Mesendoderm (in vitro differentiated cells): Measurements from ENCODE around the gene SH3BP2.
A peak's percentile ranks its signal among the peaks of the same experiment; 100 is the strongest.

Source experiments
- DNase-seq: peaks from one replicate; pipeline ENCODE4 v3.0.0; 2013
- H2AK5ac ChIP-seq: 2 replicates; pipeline ENCODE4 v1.6.1; 2013; ENCODE audit warnings: low read length, inconsistent platforms
- H2BK120ac ChIP-seq: 2 replicates; pipeline ENCODE4 v1.6.1; 2013; ENCODE audit warnings: low read depth, mild to moderate bottlenecking, low read length, moderate library complexity, mixed read lengths
- H2BK15ac ChIP-seq: replicated peaks from 2 replicates; pipeline ENCODE4 v1.6.1; 2013; ENCODE audit warnings: low read depth, mild to moderate bottlenecking, moderate library complexity
- H2BK5ac ChIP-seq: 2 replicates; pipeline ENCODE4 v1.6.1; 2013; ENCODE audit warnings: low read length, inconsistent platforms
- H3K18ac ChIP-seq: 2 replicates; pipeline ENCODE4 v1.6.1; 2013; ENCODE audit warnings: mild to moderate bottlenecking, low read length, mixed read lengths
- H3K23ac ChIP-seq: one replicate; pipeline ENCODE4 v1.6.1; 2013; ENCODE audit warnings: low read length
- H3K27ac ChIP-seq: 2 replicates; pipeline ENCODE4 v1.5.1; 2013; ENCODE audit warnings: low read depth, mild to moderate bottlenecking, inconsistent platforms, low read length, moderate library complexity
- H3K27me3 ChIP-seq: 2 replicates; pipeline ENCODE4 v1.6.1; 2013; ENCODE audit warnings: low read length, control low read depth, mild to moderate bottlenecking, inconsistent platforms; ENCODE audit not compliant: insufficient read depth, poor library complexity
- H3K36me3 ChIP-seq: 2 replicates; pipeline ENCODE4 v1.6.1; 2013; ENCODE audit warnings: low read length, inconsistent platforms; ENCODE audit not compliant: control insufficient read depth, insufficient read depth
- H3K4ac ChIP-seq: one replicate; pipeline ENCODE4 v1.6.1; 2013; ENCODE audit warnings: low read depth, mild to moderate bottlenecking, low read length, moderate library complexity
- H3K4me1 ChIP-seq: 2 replicates; pipeline ENCODE4 v1.6.1; 2013; ENCODE audit warnings: low read depth, low read length, inconsistent platforms; ENCODE audit not compliant: control insufficient read depth
- H3K4me2 ChIP-seq: 2 replicates; pipeline ENCODE4 v1.6.1; 2013; ENCODE audit warnings: low read length
- H3K4me3 ChIP-seq: 2 replicates; pipeline ENCODE4 v1.5.1; 2013; ENCODE audit warnings: mild to moderate bottlenecking, low read length
- H3K56ac ChIP-seq: one replicate; pipeline ENCODE4 v1.6.1; 2013; ENCODE audit warnings: low read length
- H3K79me1 ChIP-seq: 2 replicates; pipeline ENCODE4 v1.6.1; 2013; ENCODE audit warnings: low read length, inconsistent platforms
- H3K79me2 ChIP-seq: 2 replicates; pipeline ENCODE4 v1.6.1; 2013; ENCODE audit warnings: mild to moderate bottlenecking, low read length; ENCODE audit not compliant: control insufficient read depth, insufficient read depth
- H3K9ac ChIP-seq: 2 replicates; pipeline ENCODE4 v1.6.1; 2013; ENCODE audit warnings: low read length, inconsistent platforms
- H4K5ac ChIP-seq: one replicate; pipeline ENCODE4 v1.6.1; 2013; ENCODE audit warnings: low read length
- H4K8ac ChIP-seq: one replicate; pipeline ENCODE4 v1.6.1; 2013; ENCODE audit warnings: low read depth, mild to moderate bottlenecking, control low read depth, low read length, moderate library complexity
- WGBS: extraction: QIAGEN DNeasy Blood & Tissue Kit; methylation state at CpG from one replicate; pipeline ENCODE4 v1.1.7; 2013; ENCODE audit warnings: low lambda C conversion rate, missing lambda C conversion rate; ENCODE audit not compliant: insufficient coverage; ENCODE audit errors: extremely low coverage; 5-methylcytosine and 5-hydroxymethylcytosine counted together

Gene SH3BP2

GRCh38 chr4:2796849-2797544 is 4.1 kb downstream of the SH3BP2 start:
- peak overlapping the region; percentile 49 for H3K56ac ChIP-seq
- no peak for DNase-seq
- no peaks in the 10 kb centered on the region for H3K79me2 ChIP-seq
- H3K4me1 ChIP-seq: peaks cover 2% of the 10 kb centered on the region
- H3K4ac ChIP-seq: no peak overlapping the region
- H3K9ac ChIP-seq: no peak overlapping the region
- H3K27me3 ChIP-seq: no peaks in the 10 kb centered on the region
- no peak overlapping the region for H2BK5ac ChIP-seq
- no peak overlapping the region for H4K5ac ChIP-seq
- no peak overlapping the region for H2BK15ac ChIP-seq
- no peak overlapping the region for H3K18ac ChIP-seq
- WGBS: no CpG with 5 or more reads among the region's 13 CpGs
- H3K4me2 ChIP-seq: no peak overlapping the region
- no peak overlapping the region for H2BK120ac ChIP-seq
- no peak overlapping the region for H3K23ac ChIP-seq
- no peak overlapping the region for H3K27ac ChIP-seq
- H3K79me1 ChIP-seq: no peaks in the 10 kb centered on the region
- no peaks in the 10 kb centered on the region for H3K36me3 ChIP-seq
- H3K4me3 ChIP-seq: no peak overlapping the region
- no peak overlapping the region for H2AK5ac ChIP-seq
- no peak overlapping the region for H4K8ac ChIP-seq

- Histone ChIP-seq H3K4ac (no peak overlapping the region), H3K23ac (no peak overlapping the region), H2AK5ac (no peak overlapping the region), H3K27me3 (no peaks in the 10 kb centered on the region), H2BK5ac (no peak overlapping the region), H2BK15ac (no peak overlapping the region), H3K18ac (no peak overlapping the region), H3K36me3 (no peaks in the 10 kb centered on the region), H3K79me2 (no peaks in the 10 kb centered on the region), H3K4me3 (no peak overlapping the region), H4K5ac (no peak overlapping the region), H3K27ac (no peak overlapping the region), H3K56ac (no peak overlapping the region), H3K4me2 (no peak overlapping the region), H4K8ac (no peak overlapping the region), H3K9ac (no peak overlapping the region), H3K4me1 (peaks cover 2% of the 10 kb centered on the region), H2BK120ac (no peak overlapping the region), H3K79me1 (no peaks in the 10 kb centered on the region)
- no peak for DNase-seq
- no CpG with 5 or more reads among the region's 23 CpGs for WGBS
Measured at GRCh38 chr4:2797545-2798305, 4.8 kb downstream of the SH3BP2 start.

- Histone ChIP-seq H3K27me3 (no peaks in the 10 kb centered on the region), H3K4me3 (no peak overlapping the region), H3K56ac (no peak overlapping the region), H3K18ac (no peak overlapping the region), H3K4me1 (peaks cover 2% of the 10 kb centered on the region), H3K9ac (no peak overlapping the region), H2BK120ac (no peak overlapping the region), H4K5ac (no peak overlapping the region), H2BK5ac (no peak overlapping the region), H2BK15ac (no peak overlapping the region), H3K4me2 (no peak overlapping the region), H3K4ac (no peak overlapping the region), H3K23ac (no peak overlapping the region), H3K79me2 (no peaks in the 10 kb centered on the region), H2AK5ac (no peak overlapping the region), H3K36me3 (no peaks in the 10 kb centered on the region), H3K27ac (no peak overlapping the region), H3K79me1 (no peaks in the 10 kb centered on the region), H4K8ac (no peak overlapping the region)
- no CpG with 5 or more reads among the region's 29 CpGs for WGBS
- DNase-seq: no peak
Measured at GRCh38 chr4:2798399-2799223, 5.7 kb downstream of the SH3BP2 start.

- no peaks in the 10 kb centered on the region for H3K27me3 ChIP-seq
- no peaks in the 10 kb centered on the region for H3K36me3 ChIP-seq
- no peak overlapping the region for H2BK120ac ChIP-seq
- no peak overlapping the region for H3K4me3 ChIP-seq
- H3K27ac ChIP-seq: no peak overlapping the region
- no peak overlapping the region for H2BK5ac ChIP-seq
- DNase-seq: no peak
- H3K79me1 ChIP-seq: no peaks in the 10 kb centered on the region
- H4K5ac ChIP-seq: no peak overlapping the region
- H2BK15ac ChIP-seq: no peak overlapping the region
- WGBS: no CpG with 5 or more reads among the region's 14 CpGs
- H3K4me1 ChIP-seq: peaks cover 2% of the 10 kb centered on the region
- no peak overlapping the region for H2AK5ac ChIP-seq
- H3K9ac ChIP-seq: no peak overlapping the region
- H3K4me2 ChIP-seq: no peak overlapping the region
- H3K79me2 ChIP-seq: no peaks in the 10 kb centered on the region
- H3K56ac ChIP-seq: no peak overlapping the region
- H4K8ac ChIP-seq: no peak overlapping the region
- H3K23ac ChIP-seq: no peak overlapping the region
- H3K18ac ChIP-seq: no peak overlapping the region
- no peak overlapping the region for H3K4ac ChIP-seq
Measured at GRCh38 chr4:2799224-2799911, 6.5 kb downstream of the SH3BP2 start.

GRCh38 chr4:2799971-2800690 is 7.2 kb downstream of the SH3BP2 start:
- Histone ChIP-seq H4K8ac (no peak overlapping the region), H2BK15ac (no peak overlapping the region), H3K56ac (peak overlapping the region; percentile 1), H3K9ac (no peak overlapping the region), H2BK120ac (no peak overlapping the region), H3K27ac (no peak overlapping the region), H3K79me2 (no peaks in the 10 kb centered on the region), H4K5ac (no peak overlapping the region), H3K4me2 (no peak overlapping the region), H3K4me1 (peaks cover 2% of the 10 kb centered on the region), H2AK5ac (no peak overlapping the region), H3K4ac (no peak overlapping the region), H3K18ac (no peak overlapping the region), H3K36me3 (no peaks in the 10 kb centered on the region), H3K23ac (no peak overlapping the region), H2BK5ac (no peak overlapping the region), H3K4me3 (no peak overlapping the region), H3K27me3 (no peaks in the 10 kb centered on the region), H3K79me1 (no peaks in the 10 kb centered on the region)
- DNase-seq: no peak
- WGBS: no CpG with 5 or more reads among the region's 23 CpGs
